ENCODE data around the gene WDFY4.
A peak's percentile ranks its signal among the peaks of the same experiment; 100 is the strongest.

The WDFY4 gene

GRCh38 chr10:48701139-48701901 is 16.6 kb downstream of the WDFY4 start:
- TF ChIP-seq TAF1 (IDR thresholded peaks at IDR 0.05; ENCODE audit: low read depth, low read length) (no peak), SPI1 (IDR thresholded peaks at IDR 0.05; ENCODE audit: low read depth, low read length) (peak; percentile 62)
- peak; percentile 57 for FAIRE-seq

DNA sequence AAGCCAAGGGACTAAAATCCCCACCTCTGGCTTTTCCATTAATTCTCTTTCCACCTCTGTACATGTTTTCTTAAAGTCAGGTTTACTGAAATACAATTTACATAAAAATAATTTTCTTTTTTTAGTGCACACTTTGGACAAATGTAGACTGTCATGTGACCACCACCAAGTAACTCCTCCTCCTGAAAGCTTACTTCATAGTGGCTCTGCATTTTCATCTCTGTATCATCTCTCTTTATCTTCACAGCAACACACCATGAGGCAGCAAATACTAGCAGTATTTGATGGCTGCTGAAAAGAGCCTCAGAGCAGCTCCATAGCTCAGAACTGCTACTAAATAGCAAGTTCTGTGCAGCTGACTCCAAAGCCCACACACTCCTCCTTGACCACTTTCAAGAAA is 17.3 kb downstream of the WDFY4 start:
- TF ChIP-seq POLR2AphosphoS5 (IDR thresholded peaks at IDR 0.05; ENCODE audit: low read depth, low read length) (no peak), POLR2A (IDR thresholded peaks at IDR 0.05; ENCODE audit: low read depth, low read length) (no peak), TAF1 (IDR thresholded peaks at IDR 0.05; ENCODE audit: low read depth, low read length) (no peak), SPI1 (IDR thresholded peaks at IDR 0.05; ENCODE audit: low read depth, low read length) (no peak), PAX5 (IDR thresholded peaks at IDR 0.05; ENCODE audit: insufficient read depth, low read length, severe bottlenecking) (no peak), POU2F2 (IDR thresholded peaks at IDR 0.05; ENCODE audit: low read depth, low read length) (no peak)
- FAIRE-seq (no peak), DNase-seq (ENCODE audit: insufficient read length, low spot score) (no peak)

More at GRCh38 chr10:48701139-48701901, 16.6 kb downstream of the WDFY4 start:
- no peak for DNase-seq (ENCODE audit: insufficient read length, low spot score)

- no peak for TF ChIP-seq POLR2AphosphoS5 (IDR thresholded peaks at IDR 0.05; ENCODE audit: low read depth, low read length)
- TF ChIP-seq PAX5 (IDR thresholded peaks at IDR 0.05; ENCODE audit: insufficient read depth, low read length, severe bottlenecking) = no peak
- no peak for TF ChIP-seq POLR2A (IDR thresholded peaks at IDR 0.05; ENCODE audit: low read depth, low read length)
- no peak for TF ChIP-seq POU2F2 (IDR thresholded peaks at IDR 0.05; ENCODE audit: low read depth, low read length)
- no peak for TF ChIP-seq TAF1 (IDR thresholded peaks at IDR 0.05; ENCODE audit: low read depth, low read length)
- no peak for TF ChIP-seq SPI1 (IDR thresholded peaks at IDR 0.05; ENCODE audit: low read depth, low read length)
- FAIRE-seq = peak; percentile 28
- no peak for DNase-seq (ENCODE audit: insufficient read length, low spot score)
Measured at GRCh38 chr10:48703531-48704122, 19.0 kb downstream of the WDFY4 start.

DNA sequence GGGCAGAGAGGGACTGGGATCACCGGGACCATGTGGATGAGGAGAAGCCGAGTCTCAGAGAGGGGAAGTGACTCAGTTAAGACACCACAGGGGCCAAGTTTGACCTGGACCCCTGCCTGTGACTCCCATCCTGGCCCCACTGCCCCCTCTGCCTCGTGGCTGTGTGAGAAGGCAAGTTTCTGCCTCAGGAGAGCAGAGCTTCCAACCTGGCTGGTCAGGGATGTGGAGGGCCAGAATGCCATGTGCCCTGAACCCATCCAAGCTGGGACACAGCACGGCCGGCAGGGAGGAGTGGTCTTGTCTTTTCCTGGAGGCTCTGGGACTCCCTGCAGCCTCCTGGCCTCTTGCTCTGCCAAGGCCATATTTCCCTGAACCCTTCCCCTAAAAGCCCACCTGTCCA is 19.5 kb downstream of the WDFY4 start:
- FAIRE-seq (no peak), DNase-seq (ENCODE audit: insufficient read length, low spot score) (no peak)
- TF ChIP-seq POLR2AphosphoS5 (IDR thresholded peaks at IDR 0.05; ENCODE audit: low read depth, low read length) (no peak), PAX5 (IDR thresholded peaks at IDR 0.05; ENCODE audit: insufficient read depth, low read length, severe bottlenecking) (no peak), POLR2A (IDR thresholded peaks at IDR 0.05; ENCODE audit: low read depth, low read length) (no peak), SPI1 (IDR thresholded peaks at IDR 0.05; ENCODE audit: low read depth, low read length) (no peak), TAF1 (IDR thresholded peaks at IDR 0.05; ENCODE audit: low read depth, low read length) (no peak), POU2F2 (IDR thresholded peaks at IDR 0.05; ENCODE audit: low read depth, low read length) (no peak)

GRCh38 chr10:48705401-48705938 is 20.8 kb downstream of the WDFY4 start:
- no peak for FAIRE-seq
- DNase-seq (ENCODE audit: insufficient read length, low spot score) = no peak
- TF ChIP-seq TAF1 (IDR thresholded peaks at IDR 0.05; ENCODE audit: low read depth, low read length) (no peak), PAX5 (IDR thresholded peaks at IDR 0.05; ENCODE audit: insufficient read depth, low read length, severe bottlenecking) (no peak), POU2F2 (IDR thresholded peaks at IDR 0.05; ENCODE audit: low read depth, low read length) (no peak), SPI1 (IDR thresholded peaks at IDR 0.05; ENCODE audit: low read depth, low read length) (peak; percentile 17; the same call in 1 of the 2 replicates)

- peak; percentile 78 for FAIRE-seq
- no peak for DNase-seq (ENCODE audit: insufficient read length, low spot score)
Measured at GRCh38 chr10:48707472-48707871, 22.8 kb downstream of the WDFY4 start.

DNA sequence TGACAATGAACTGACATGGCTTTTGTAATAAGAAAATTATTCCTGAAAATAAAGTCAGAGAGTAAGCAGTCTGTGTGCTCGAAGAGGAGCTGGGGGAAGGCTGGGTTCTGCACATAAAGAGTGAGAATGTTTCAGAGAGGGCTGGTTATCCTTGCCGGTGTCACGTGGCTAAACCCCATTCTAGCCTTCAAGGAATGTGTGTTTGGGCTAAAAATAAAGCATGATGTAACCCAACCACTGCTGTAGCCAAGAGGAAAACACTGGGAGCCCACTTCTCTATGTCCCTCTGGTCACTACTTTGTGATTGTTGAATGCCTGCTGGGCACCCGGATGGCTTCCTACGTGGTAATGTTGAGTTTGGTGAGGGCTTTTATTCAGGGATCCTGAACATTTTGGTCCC is 23.5 kb downstream of the WDFY4 start:
- no peak for DNase-seq (ENCODE audit: insufficient read length, low spot score)
- no peak for FAIRE-seq
- TF ChIP-seq POLR2A (IDR thresholded peaks at IDR 0.05; ENCODE audit: low read depth, low read length) (no peak), TAF1 (IDR thresholded peaks at IDR 0.05; ENCODE audit: low read depth, low read length) (no peak), SPI1 (IDR thresholded peaks at IDR 0.05; ENCODE audit: low read depth, low read length) (no peak), PAX5 (IDR thresholded peaks at IDR 0.05; ENCODE audit: insufficient read depth, low read length, severe bottlenecking) (no peak), POLR2AphosphoS5 (IDR thresholded peaks at IDR 0.05; ENCODE audit: low read depth, low read length) (no peak), POU2F2 (IDR thresholded peaks at IDR 0.05; ENCODE audit: low read depth, low read length) (no peak)

More at GRCh38 chr10:48707472-48707871, 22.8 kb downstream of the WDFY4 start:
- TF ChIP-seq POLR2AphosphoS5 (IDR thresholded peaks at IDR 0.05; ENCODE audit: low read depth, low read length) = no peak
- TF ChIP-seq TAF1 (IDR thresholded peaks at IDR 0.05; ENCODE audit: low read depth, low read length) = no peak

- FAIRE-seq = no peak
- TF ChIP-seq SPI1 (IDR thresholded peaks at IDR 0.05; ENCODE audit: low read depth, low read length) (no peak), POLR2AphosphoS5 (IDR thresholded peaks at IDR 0.05; ENCODE audit: low read depth, low read length) (no peak), PAX5 (IDR thresholded peaks at IDR 0.05; ENCODE audit: insufficient read depth, low read length, severe bottlenecking) (no peak), TAF1 (IDR thresholded peaks at IDR 0.05; ENCODE audit: low read depth, low read length) (no peak), POU2F2 (IDR thresholded peaks at IDR 0.05; ENCODE audit: low read depth, low read length) (no peak), POLR2A (IDR thresholded peaks at IDR 0.05; ENCODE audit: low read depth, low read length) (no peak)
- DNase-seq (ENCODE audit: insufficient read length, low spot score) = no peak
Measured at GRCh38 chr10:48710647-48711275, 26.1 kb downstream of the WDFY4 start.

- FAIRE-seq (no peak), DNase-seq (ENCODE audit: insufficient read length, low spot score) (no peak)
- TF ChIP-seq POLR2AphosphoS5 (IDR thresholded peaks at IDR 0.05; ENCODE audit: low read depth, low read length) (no peak), POU2F2 (IDR thresholded peaks at IDR 0.05; ENCODE audit: low read depth, low read length) (no peak), SPI1 (IDR thresholded peaks at IDR 0.05; ENCODE audit: low read depth, low read length) (no peak), PAX5 (IDR thresholded peaks at IDR 0.05; ENCODE audit: insufficient read depth, low read length, severe bottlenecking) (no peak), TAF1 (IDR thresholded peaks at IDR 0.05; ENCODE audit: low read depth, low read length) (no peak), POLR2A (IDR thresholded peaks at IDR 0.05; ENCODE audit: low read depth, low read length) (no peak)
Measured at GRCh38 chr10:48711830-48712229, 27.2 kb downstream of the WDFY4 start.

All from GM12891 (cell line).